ENCODE results near the gene KNSTRN. TPM values are rescaled to one million over a fixed set of nuclear protein-coding genes. Genes with fewer than 3 reads are reported as not detected.

The KNSTRN gene
- polyA plus RNA-seq, 2 of the 4 experiments (the other 2 are of a cell fraction) = 48.0 to 50.3 TPM

GRCh38 chr15:40360015-40360414, 22.5 kb upstream of the KNSTRN start:
- Histone ChIP-seq H3K4me1 (no peaks in the 10 kb centered on the region), H3K9me3 (no peaks in the 10 kb centered on the region), H3K27ac (no peak overlapping the region), H3K4me3 (no peak overlapping the region), H3K4me2 (no peak overlapping the region)
- WGBS (ENCODE audit: missing lambda C conversion rate) = 58% methylated on average over 4 of the region's 4 CpGs
- DNase-seq (ENCODE audit: low read depth in 1 of 2, low spot score in 1 of 2) (no peak), ATAC-seq (no peak), FAIRE-seq (no peak)
- POLR2A ChIA-PET = no interaction called here
- no peak for TF ChIP-seq CBX2 (IDR thresholded peaks at IDR 0.05; ENCODE audit: borderline replicate concordance, low read depth)
- no peak for TF ChIP-seq CEBPB (IDR thresholded peaks at IDR 0.05)
- TF ChIP-seq CBX8 (IDR thresholded peaks at IDR 0.05) = no peak
- TF ChIP-seq POLR2AphosphoS2 (conservative IDR thresholded peaks at IDR 0.05; ENCODE audit: low read length) = no peak
- no peak for TF ChIP-seq NPAS2 (CRISPR knock-in tag; IDR thresholded peaks at IDR 0.05; ENCODE audit: borderline replicate concordance)
- no peak for TF ChIP-seq FOSL2 (IDR thresholded peaks at IDR 0.05)
- TF ChIP-seq FOSL2 (CRISPR knock-in tag; IDR thresholded peaks at IDR 0.05) = no peak
- CTCF ChIA-PET = interaction anchor here (1.0 to 2.3 kb wide), 3 partner anchors 9 to 23 kb away, joined by 3 to 7 read pairs (median 6); no protein-coding TSS in a partner anchor

- ChIA-PET POLR2A (no interaction called here), CTCF (interaction anchor here (1.6 to 2.3 kb wide), 2 partner anchors 17 to 61 kb away, joined by 5 to 7 read pairs; no protein-coding TSS in a partner anchor)
- DNase-seq (ENCODE audit: low read depth in 1 of 2, low spot score in 1 of 2) (no peak), FAIRE-seq (no peak), ATAC-seq (no peak)
- Histone ChIP-seq H3K4me2 (no peak overlapping the region), H3K27ac (no peak overlapping the region), H3K4me3 (no peak overlapping the region), H3K9me3 (no peaks in the 10 kb centered on the region), H3K4me1 (no peaks in the 10 kb centered on the region)
- 70% methylated on average over 1 of the region's 2 CpGs for WGBS (ENCODE audit: missing lambda C conversion rate)
- no peak for TF ChIP-seq HDAC2 (IDR thresholded peaks at IDR 0.05)
- TF ChIP-seq HOXA7 (CRISPR knock-in tag; IDR thresholded peaks at IDR 0.05) = no peak
- TF ChIP-seq CHD2 (IDR thresholded peaks at IDR 0.05; ENCODE audit: low read length, partially characterized antibody) = no peak
- TF ChIP-seq HMGXB4 (CRISPR knock-in tag; IDR thresholded peaks at IDR 0.05; ENCODE audit: borderline replicate concordance) = no peak
- no peak for TF ChIP-seq ESRRA (IDR thresholded peaks at IDR 0.05; ENCODE audit: borderline replicate concordance, low read length)
- TF ChIP-seq ELK1 (IDR thresholded peaks at IDR 0.05; ENCODE audit: low read depth, low read length) = no peak
- no peak for TF ChIP-seq FOSL2 (IDR thresholded peaks at IDR 0.05)
- TF ChIP-seq FOSL2 (CRISPR knock-in tag; IDR thresholded peaks at IDR 0.05) = no peak
- TF ChIP-seq SMC3 (IDR thresholded peaks at IDR 0.05) = no peak
- no peak for TF ChIP-seq HOXB5 (CRISPR knock-in tag; IDR thresholded peaks at IDR 0.05)
- TF ChIP-seq ZC3H11A (IDR thresholded peaks at IDR 0.05) = no peak
- TF ChIP-seq HES2 (IDR thresholded peaks at IDR 0.05) = no peak
- TF ChIP-seq GATA3 (IDR thresholded peaks at IDR 0.05; ENCODE audit: borderline replicate concordance) = no peak
- TF ChIP-seq MAZ (IDR thresholded peaks at IDR 0.05; ENCODE audit: borderline replicate concordance, low read depth, low read length) = no peak
- TF ChIP-seq ATOH8 (CRISPR knock-in tag; IDR thresholded peaks at IDR 0.05; ENCODE audit: low read depth) = no peak
- TF ChIP-seq JUN (IDR thresholded peaks at IDR 0.05) = no peak
- TF ChIP-seq RNF2 (IDR thresholded peaks at IDR 0.05; ENCODE audit: borderline replicate concordance, low read depth) = no peak
- TF ChIP-seq MYC (IDR thresholded peaks at IDR 0.05; ENCODE audit: borderline replicate concordance, low read length) = no peak
- TF ChIP-seq CBX2 (IDR thresholded peaks at IDR 0.05; ENCODE audit: borderline replicate concordance, low read depth) = no peak
- TF ChIP-seq POLR2AphosphoS2 (conservative IDR thresholded peaks at IDR 0.05; ENCODE audit: low read length) = no peak
- no peak for TF ChIP-seq EP300 (IDR thresholded peaks at IDR 0.05)
Measured at GRCh38 chr15:40361640-40362039, 20.9 kb upstream of the KNSTRN start.

Measured in A549 (cell line).